Tibial nerve (tissue), 4 donors: ENCODE data around the gene PRR5. TPM values are rescaled to one million over a fixed set of nuclear protein-coding genes. Genes with fewer than 3 reads are reported as not detected.

ENCODE experiments used
- DNase-seq, 2 donors: peaks; one replicate each; pipeline ENCODE4 v3.0.0-alpha.2; 2019; ENCODE audit warnings: low spot score in 2 of 2
- H3K27ac ChIP-seq, 4 donors: fragments of 200-600 bp; sonication (generic) in 3 of 4; one replicate each; pipeline ENCODE4 v1.5.1; 2017 to 2019; ENCODE audit warnings: mild to moderate bottlenecking in 1 of 4
- H3K27me3 ChIP-seq, 2 donors: fragments of 200-600 bp; sonication (generic) in 1 of 2; one replicate each; pipeline versions ENCODE4 v1.5.1 to v1.6.0; 2017 to 2019
- H3K36me3 ChIP-seq, 3 donors: fragments of 200-600 bp; sonication (generic); one replicate each; pipeline ENCODE4 v1.5.1; 2018 to 2019
- H3K4me1 ChIP-seq, 4 donors: fragments of 200-600 bp; sonication (generic) in 3 of 4; one replicate each; pipeline ENCODE4 v1.5.1; 2017 to 2019
- H3K4me3 ChIP-seq, 4 donors: fragments of 200-600 bp; sonication (generic) in 3 of 4; one replicate each; pipeline ENCODE4 v1.5.1; 2017 to 2019; ENCODE audit warnings: mild to moderate bottlenecking in 1 of 4, moderate library complexity in 1 of 4
- H3K9me3 ChIP-seq, 4 donors: fragments of 200-600 bp; sonication (generic) in 3 of 4; one replicate each; pipeline ENCODE4 v1.5.1; 2017 to 2019
- EP300 ChIP-seq, 2 donors: sonication (generic); formaldehyde crosslinking; IDR thresholded peaks; one replicate each; pipeline ENCODE4 v1.6.1; 2017; ENCODE audit warnings: antibody characterized with exemption in 2 of 2, mild to moderate bottlenecking in 1 of 2
- POLR2A ChIP-seq, 2 donors: fragments of 450-650 bp; IDR thresholded peaks; one replicate each; pipeline ENCODE4 v1.6.1; 2017; ENCODE audit warnings: antibody characterized with exemption in 2 of 2, mild to moderate bottlenecking in 2 of 2, moderate library complexity in 2 of 2
- WGBS, 2 donors: methylation state at CpG; one replicate each; pipeline ENCODE4 v1.1.5; 2018; 5-methylcytosine and 5-hydroxymethylcytosine counted together
- total RNA-seq, 4 donors: library from RNA; depleted of rRNA; stranded (reverse); fragments of >200 nt; gene quantifications; one replicate each; pipeline ENCODE4 v1.1.0, GENCODE V29; 2016
- TF ChIP-seq, protein P1 (sequence below), 5 experiments: fragments of 200-600 bp in 3 of 5; fragments of 450-650 bp in 2 of 5; sonication (generic) in 3 of 5; IDR thresholded peaks; one replicate each; pipeline ENCODE4 v1.5.1; 2016 to 2019; ENCODE audit warnings: antibody characterized with exemption in 5 of 5, mild to moderate bottlenecking in 3 of 5, moderate library complexity in 2 of 5

The PRR5 gene
- total RNA-seq, 4 donors from 2014 or later: 40.4 to 68.4 (median 42.5) TPM

DNA sequence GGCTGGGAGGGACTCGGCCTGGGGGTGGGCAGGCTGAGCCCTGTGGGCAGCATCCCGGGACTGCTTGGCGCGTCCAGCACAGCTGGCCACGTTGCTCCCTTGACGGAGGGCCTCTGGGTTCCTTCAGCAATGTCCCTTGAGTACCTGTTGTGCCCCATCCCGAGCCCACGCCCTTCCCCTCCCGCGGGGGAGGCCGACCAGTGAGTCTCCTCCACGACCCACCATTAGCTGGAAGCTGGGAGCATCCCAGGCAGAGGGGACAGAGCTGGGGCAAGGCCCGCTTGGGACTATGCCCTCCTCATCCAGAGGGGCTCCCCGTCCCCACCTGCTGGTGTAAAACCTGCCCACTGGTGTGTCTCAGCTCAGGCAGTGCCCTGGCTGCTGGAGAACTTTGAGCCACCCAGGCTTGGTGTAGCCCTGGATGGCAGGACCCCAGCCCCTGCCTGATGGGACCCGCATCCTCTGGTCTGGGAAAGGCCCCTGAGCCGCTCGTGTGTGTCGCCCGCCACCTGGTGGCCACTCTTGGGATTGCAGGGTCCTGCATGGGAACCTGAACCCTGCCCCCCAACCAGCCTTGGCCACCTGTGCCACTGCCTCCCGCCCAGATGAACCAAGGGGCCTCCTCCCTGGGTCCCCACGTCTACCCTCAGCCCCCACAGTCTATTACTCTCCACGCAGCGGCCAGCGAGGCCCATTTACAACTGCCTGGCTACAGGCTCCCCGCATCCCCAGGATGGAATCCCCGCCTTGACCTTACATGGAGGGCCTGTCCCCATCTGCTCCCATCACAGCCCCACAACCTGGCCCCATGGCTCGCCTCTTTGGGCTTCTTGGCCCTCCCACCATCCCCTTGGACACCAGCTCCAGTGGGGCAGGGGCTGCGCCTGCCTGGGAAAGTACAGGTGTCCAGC, 33.8 kb downstream of the PRR5 start:
- H3K36me3 ChIP-seq: no peaks in the 10 kb centered on the region
- no peak overlapping the region for H3K27ac ChIP-seq
- TF ChIP-seq POLR2A (IDR thresholded peaks at IDR 0.05): no peak
- TF ChIP-seq, protein P1, sequence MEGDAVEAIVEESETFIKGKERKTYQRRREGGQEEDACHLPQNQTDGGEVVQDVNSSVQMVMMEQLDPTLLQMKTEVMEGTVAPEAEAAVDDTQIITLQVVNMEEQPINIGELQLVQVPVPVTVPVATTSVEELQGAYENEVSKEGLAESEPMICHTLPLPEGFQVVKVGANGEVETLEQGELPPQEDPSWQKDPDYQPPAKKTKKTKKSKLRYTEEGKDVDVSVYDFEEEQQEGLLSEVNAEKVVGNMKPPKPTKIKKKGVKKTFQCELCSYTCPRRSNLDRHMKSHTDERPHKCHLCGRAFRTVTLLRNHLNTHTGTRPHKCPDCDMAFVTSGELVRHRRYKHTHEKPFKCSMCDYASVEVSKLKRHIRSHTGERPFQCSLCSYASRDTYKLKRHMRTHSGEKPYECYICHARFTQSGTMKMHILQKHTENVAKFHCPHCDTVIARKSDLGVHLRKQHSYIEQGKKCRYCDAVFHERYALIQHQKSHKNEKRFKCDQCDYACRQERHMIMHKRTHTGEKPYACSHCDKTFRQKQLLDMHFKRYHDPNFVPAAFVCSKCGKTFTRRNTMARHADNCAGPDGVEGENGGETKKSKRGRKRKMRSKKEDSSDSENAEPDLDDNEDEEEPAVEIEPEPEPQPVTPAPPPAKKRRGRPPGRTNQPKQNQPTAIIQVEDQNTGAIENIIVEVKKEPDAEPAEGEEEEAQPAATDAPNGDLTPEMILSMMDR (IDR thresholded peaks at IDR 0.05): peak; percentile 96 to 100 (median 97)
- peak in 1 of 2 donors; percentile 7 for TF ChIP-seq EP300 (IDR thresholded peaks at IDR 0.05)
- DNase-seq: peak; percentile 70 to 90
- no peaks in the 10 kb centered on the region for H3K9me3 ChIP-seq
- no peaks in the 10 kb centered on the region for H3K27me3 ChIP-seq
- WGBS, 2 donors: 33 to 51% methylated on average over 18 to 24 of the region's 28 CpGs
- no peaks in the 10 kb centered on the region for H3K4me1 ChIP-seq
- H3K4me3 ChIP-seq: no peak overlapping the region

DNA sequence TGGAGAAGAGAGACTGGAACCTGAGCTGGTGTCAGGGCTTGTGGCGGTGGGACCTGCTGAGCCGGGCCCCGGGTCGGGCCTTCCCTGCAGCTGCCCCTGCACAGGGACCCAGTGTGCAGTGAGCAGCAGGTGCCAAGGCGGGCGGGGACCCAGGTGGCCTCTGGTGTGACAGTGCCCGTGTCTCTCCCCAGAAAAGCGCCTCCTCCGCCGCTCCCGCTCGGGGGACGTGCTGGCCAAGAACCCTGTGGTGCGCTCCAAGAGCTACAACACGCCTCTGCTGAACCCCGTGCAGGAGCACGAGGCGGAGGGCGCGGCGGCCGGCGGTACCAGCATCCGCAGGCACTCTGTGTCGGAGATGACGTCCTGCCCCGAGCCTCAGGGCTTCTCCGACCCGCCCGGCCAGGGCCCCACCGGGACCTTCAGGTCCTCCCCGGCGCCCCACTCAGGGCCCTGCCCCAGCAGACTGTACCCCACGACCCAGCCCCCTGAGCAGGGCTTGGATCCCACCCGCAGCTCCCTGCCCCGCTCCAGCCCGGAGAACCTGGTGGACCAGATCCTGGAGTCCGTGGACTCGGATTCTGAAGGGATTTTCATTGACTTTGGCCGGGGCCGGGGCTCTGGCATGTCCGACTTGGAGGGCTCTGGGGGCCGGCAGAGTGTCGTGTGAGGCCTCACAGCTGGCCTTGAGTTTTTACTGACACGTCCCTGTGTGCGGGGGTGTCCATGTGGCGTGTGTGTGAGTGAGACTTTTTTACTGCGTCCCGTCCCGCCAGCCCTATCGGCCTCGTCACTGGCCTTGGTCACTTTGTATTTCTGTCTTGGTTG, 34.8 kb downstream of the PRR5 start:
- H3K4me3 ChIP-seq: no peak overlapping the region
- H3K9me3 ChIP-seq: no peaks in the 10 kb centered on the region
- no peaks in the 10 kb centered on the region for H3K27me3 ChIP-seq
- TF ChIP-seq POLR2A (IDR thresholded peaks at IDR 0.05) (no peak), EP300 (IDR thresholded peaks at IDR 0.05) (no peak)
- TF ChIP-seq, protein P1 (IDR thresholded peaks at IDR 0.05): no peak
- DNase-seq: no peak
- WGBS, 2 donors: 72 to 83% methylated on average over 31 to 46 of the region's 52 CpGs
- H3K27ac ChIP-seq: no peak overlapping the region
- H3K4me1 ChIP-seq: no peaks in the 10 kb centered on the region
- no peaks in the 10 kb centered on the region for H3K36me3 ChIP-seq

DNA sequence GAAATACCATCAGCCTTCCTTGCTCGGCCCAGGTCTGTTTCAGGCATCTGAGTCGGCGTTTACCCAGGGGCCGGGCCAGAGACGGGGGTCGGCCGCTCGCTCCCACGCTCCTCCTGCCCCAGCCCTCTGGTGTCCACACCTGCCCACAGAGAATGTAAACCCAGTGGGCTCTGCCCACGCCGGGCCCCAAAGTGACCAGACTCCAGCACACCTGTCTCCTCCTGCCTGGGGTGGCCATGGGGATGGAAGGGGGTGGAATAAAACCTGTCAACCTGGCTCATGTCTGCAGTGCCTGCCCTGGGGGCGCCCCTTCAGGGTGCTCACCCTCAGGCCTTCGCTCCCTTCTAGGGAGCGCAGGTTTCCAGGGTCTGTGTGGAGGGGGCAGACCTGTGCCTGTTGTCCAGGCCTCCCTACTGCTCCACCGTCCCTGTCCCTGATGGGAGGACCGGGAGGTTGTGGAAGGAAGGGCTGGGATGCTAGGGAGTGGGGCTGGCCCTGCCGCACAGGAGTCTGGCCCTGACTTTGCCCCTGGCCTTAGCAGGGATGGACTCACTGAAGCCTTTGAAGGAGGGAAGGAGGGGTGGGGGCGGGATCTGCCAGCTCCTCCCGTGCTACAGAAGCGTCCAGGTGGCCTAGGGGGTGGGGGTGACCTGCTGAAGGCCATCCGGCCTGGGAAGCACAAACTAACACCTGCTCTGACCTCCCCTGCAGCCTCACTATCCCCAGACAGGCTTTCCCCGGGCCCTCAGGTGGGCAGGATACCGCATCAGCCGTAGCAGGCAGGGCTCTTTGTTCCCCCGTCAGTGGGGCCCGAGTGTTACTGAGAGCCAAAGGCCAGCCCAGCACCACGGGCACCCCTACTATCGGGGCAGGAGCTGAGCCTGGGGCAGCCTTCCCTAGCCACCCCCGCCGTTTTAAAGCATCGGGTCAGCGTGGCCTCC, 35.7 kb downstream of the PRR5 start:
- Histone ChIP-seq H3K27me3 (no peaks in the 10 kb centered on the region), H3K9me3 (no peaks in the 10 kb centered on the region), H3K36me3 (no peaks in the 10 kb centered on the region), H3K27ac (no peak overlapping the region), H3K4me3 (no peak overlapping the region), H3K4me1 (no peaks in the 10 kb centered on the region)
- DNase-seq: no peak
- TF ChIP-seq POLR2A (IDR thresholded peaks at IDR 0.05): no peak
- no peak for TF ChIP-seq EP300 (IDR thresholded peaks at IDR 0.05)
- TF ChIP-seq, protein P1 (IDR thresholded peaks at IDR 0.05): no peak
- 50 to 66% methylated on average over 25 to 27 of the region's 32 CpGs for WGBS, 2 donors

DNA sequence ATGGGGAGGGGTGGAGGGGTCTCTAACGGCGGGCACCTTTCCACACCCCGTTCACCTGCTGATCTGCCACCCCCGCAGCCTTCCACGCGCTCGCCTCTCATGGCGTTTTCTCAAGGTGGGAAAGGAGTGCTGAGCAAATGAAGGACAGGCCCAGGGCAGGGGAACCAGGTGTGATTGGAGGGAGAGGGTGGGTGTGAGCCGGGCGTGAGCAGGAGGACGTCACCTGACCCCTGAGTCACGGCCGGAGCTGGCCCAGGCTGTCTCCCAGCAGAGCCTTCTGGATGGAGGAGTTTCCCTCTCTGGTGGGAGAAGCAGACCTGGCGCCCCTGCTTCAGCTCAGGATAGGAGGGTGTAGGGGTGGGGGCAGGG, 36.3 kb downstream of the PRR5 start:
- TF ChIP-seq, protein P1 (IDR thresholded peaks at IDR 0.05): no peak
- TF ChIP-seq EP300 (IDR thresholded peaks at IDR 0.05) (no peak), POLR2A (IDR thresholded peaks at IDR 0.05) (no peak)
- H3K4me3 ChIP-seq: no peak overlapping the region
- no peak overlapping the region for H3K27ac ChIP-seq
- no peaks in the 10 kb centered on the region for H3K36me3 ChIP-seq
- no peaks in the 10 kb centered on the region for H3K4me1 ChIP-seq
- DNase-seq: no peak
- H3K27me3 ChIP-seq: no peaks in the 10 kb centered on the region
- WGBS, 2 donors: 35 to 52% methylated on average over 14 of the region's 14 CpGs
- no peaks in the 10 kb centered on the region for H3K9me3 ChIP-seq
